Measurements from ENCODE around the gene PKD2.
"Not testable (repeated sequence)": the region's sequence is repeated elsewhere in the genome, so short reads cannot be mapped to it uniquely, and the experiment has no call there.

PKD2 gene

GRCh38 chr4:88110826-88111225, 103.4 kb downstream of the PKD2 start:
- POLR2A ChIA-PET = no interaction called here
- no peak for DNase-seq (ENCODE audit: extremely low spot score)
- CTCF ChIA-PET = interaction anchor here (0.6 kb wide), 1 partner anchor 272 kb away, joined by 3 read pairs; no protein-coding TSS in a partner anchor
- TF ChIP-seq ARNT (IDR thresholded peaks at IDR 0.05) = no peak
- no peak for TF ChIP-seq CTBP1 (IDR thresholded peaks at IDR 0.05; ENCODE audit: borderline replicate concordance)
- no peak for TF ChIP-seq HDGF (IDR thresholded peaks at IDR 0.05; ENCODE audit: borderline replicate concordance)
- no peak for TF ChIP-seq SP1 (IDR thresholded peaks at IDR 0.05)
- TF ChIP-seq FOXM1 (IDR thresholded peaks at IDR 0.05; ENCODE audit: borderline replicate concordance) = no peak
- TF ChIP-seq L3MBTL2 (conservative IDR thresholded peaks at IDR 0.05) = no peak
- no peak for TF ChIP-seq LEF1 (IDR thresholded peaks at IDR 0.05; ENCODE audit: borderline replicate concordance)
- TF ChIP-seq ELF4 (IDR thresholded peaks at IDR 0.05) = no peak
- no peak for TF ChIP-seq FOXA1 (IDR thresholded peaks at IDR 0.05)

DNA sequence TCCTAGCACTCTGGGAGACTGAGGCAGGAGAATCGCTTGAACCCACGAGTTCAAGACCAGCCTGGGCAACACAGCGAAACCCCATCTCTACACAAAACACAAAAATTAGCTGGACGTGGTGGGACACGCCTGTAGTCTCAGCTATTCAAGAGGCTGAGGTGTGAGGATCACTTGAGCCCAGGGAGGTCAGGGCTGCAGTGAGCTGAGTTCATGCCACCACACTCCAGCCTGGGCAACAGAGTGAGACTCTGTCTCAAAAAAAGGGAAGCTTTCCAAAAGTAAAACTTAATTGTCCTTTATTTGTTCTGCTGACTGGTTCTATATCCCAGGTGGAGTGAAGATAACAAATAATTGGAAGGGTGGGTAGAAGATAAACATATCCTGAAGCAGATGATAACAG, 105.4 kb downstream of the PKD2 start:
- CTCF ChIA-PET = no interaction called here
- POLR2A ChIA-PET = no interaction called here
- TF ChIP-seq PKNOX1 (IDR thresholded peaks at IDR 0.05) (no peak), ARNT (IDR thresholded peaks at IDR 0.05) (no peak), HDGF (IDR thresholded peaks at IDR 0.05; ENCODE audit: borderline replicate concordance) (no peak), FOXM1 (IDR thresholded peaks at IDR 0.05; ENCODE audit: borderline replicate concordance) (no peak), CTBP1 (IDR thresholded peaks at IDR 0.05; ENCODE audit: borderline replicate concordance) (no peak), FOXA1 (IDR thresholded peaks at IDR 0.05) (no peak), LEF1 (IDR thresholded peaks at IDR 0.05; ENCODE audit: borderline replicate concordance) (no peak), BHLHE40 (IDR thresholded peaks at IDR 0.05; ENCODE audit: borderline replicate concordance) (no peak), ZNF384 (IDR thresholded peaks at IDR 0.05) (no peak), ELF4 (IDR thresholded peaks at IDR 0.05) (no peak), FOXK2 (IDR thresholded peaks at IDR 0.05) (no peak)
- no peak for DNase-seq (ENCODE audit: extremely low spot score)

DNA sequence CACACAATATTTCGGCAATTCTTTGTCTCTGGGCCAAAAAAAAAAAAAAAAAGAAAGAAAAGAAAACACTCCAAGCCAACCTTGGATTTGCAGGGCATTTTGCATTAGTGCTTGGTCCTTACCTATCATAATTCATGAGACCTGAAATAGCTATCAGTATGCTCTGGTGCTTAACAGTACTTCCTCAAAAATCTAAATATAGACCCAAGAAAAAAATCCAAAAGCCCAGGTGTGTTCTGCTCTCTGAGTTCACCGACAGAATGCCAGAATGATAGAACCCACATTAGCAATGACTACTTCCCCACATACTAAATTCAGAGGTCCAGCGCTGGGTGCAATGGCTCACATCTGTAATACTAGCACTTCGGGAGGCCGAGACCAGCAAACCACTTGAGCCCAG, 108.2 kb downstream of the PKD2 start:
- TF ChIP-seq NFRKB (IDR thresholded peaks at IDR 0.05) (no peak), FOXK2 (IDR thresholded peaks at IDR 0.05) (no peak), L3MBTL2 (conservative IDR thresholded peaks at IDR 0.05) (no peak), ELF4 (IDR thresholded peaks at IDR 0.05) (no peak), CTBP1 (IDR thresholded peaks at IDR 0.05; ENCODE audit: borderline replicate concordance) (no peak), PKNOX1 (IDR thresholded peaks at IDR 0.05) (no peak), FOXA1 (IDR thresholded peaks at IDR 0.05) (no peak), TARDBP (IDR thresholded peaks at IDR 0.05) (no peak), FOXM1 (IDR thresholded peaks at IDR 0.05; ENCODE audit: borderline replicate concordance) (no peak), ZNF384 (IDR thresholded peaks at IDR 0.05) (no peak)
- ChIA-PET POLR2A (no interaction called here), CTCF (no interaction called here)
- no peak for DNase-seq (ENCODE audit: extremely low spot score)

- POLR2A ChIA-PET = no interaction called here
- CTCF ChIA-PET = no interaction called here
- TF ChIP-seq HDGF (IDR thresholded peaks at IDR 0.05; ENCODE audit: borderline replicate concordance) (no peak), PKNOX1 (IDR thresholded peaks at IDR 0.05) (no peak), CTBP1 (IDR thresholded peaks at IDR 0.05; ENCODE audit: borderline replicate concordance) (no peak), FOXK2 (IDR thresholded peaks at IDR 0.05) (no peak), TARDBP (IDR thresholded peaks at IDR 0.05) (no peak), BHLHE40 (IDR thresholded peaks at IDR 0.05; ENCODE audit: borderline replicate concordance) (no peak), L3MBTL2 (conservative IDR thresholded peaks at IDR 0.05) (no peak), NFRKB (IDR thresholded peaks at IDR 0.05) (no peak), FOXM1 (IDR thresholded peaks at IDR 0.05; ENCODE audit: borderline replicate concordance) (no peak), SP1 (IDR thresholded peaks at IDR 0.05) (no peak), ELF4 (IDR thresholded peaks at IDR 0.05) (no peak), ARNT (IDR thresholded peaks at IDR 0.05) (no peak), FOXA1 (IDR thresholded peaks at IDR 0.05) (no peak)
- DNase-seq (ENCODE audit: extremely low spot score) = no peak
Measured at GRCh38 chr4:88119943-88120342, 112.5 kb downstream of the PKD2 start.

GRCh38 chr4:88122260-88122659, 114.8 kb downstream of the PKD2 start:
- CTCF ChIA-PET; DNase-seq (ENCODE audit: extremely low spot score): not testable (repeated sequence)

More at GRCh38 chr4:88122260-88122659, 114.8 kb downstream of the PKD2 start:
- POLR2A ChIA-PET = not testable (repeated sequence)
